DND-41 (cell line): ENCODE data around the gene FRA10AC1.

Experiments
- ATAC-seq: fragments of 200-7000 bp; cut with Tn5 transposase; 3 replicates; pipeline ENCODE4 v1.9.1; 2021; ENCODE audit warnings: low read depth; ENCODE audit not compliant: insufficient read depth
- DNase-seq: peaks from one replicate; pipeline ENCODE4 v3.0.0-alpha.2; 2020
- H2AFZ ChIP-seq: 2 replicates; pipeline ENCODE4 v1.6.0; 2012; ENCODE audit warnings: low read depth, low read length
- H3K27ac ChIP-seq: 2 replicates; pipeline ENCODE4 v1.5.1; 2012; ENCODE audit warnings: low read length, inconsistent platforms
- H3K27me3 ChIP-seq: fragments of 200-600 bp; sonication (generic); 2 replicates; pipeline ENCODE4 v1.6.0; 2012; ENCODE audit warnings: low read length, mild to moderate bottlenecking, inconsistent platforms; ENCODE audit not compliant: insufficient read depth, poor library complexity
- H3K36me3 ChIP-seq: 2 replicates; pipeline ENCODE4 v1.5.1; 2012; ENCODE audit warnings: low read length, inconsistent platforms; ENCODE audit not compliant: insufficient read depth
- H3K4me1 ChIP-seq: 2 replicates; pipeline ENCODE4 v1.5.1; 2012; ENCODE audit warnings: mild to moderate bottlenecking, low read length; ENCODE audit not compliant: insufficient read depth
- H3K4me2 ChIP-seq: 2 replicates; pipeline ENCODE4 v1.6.0; 2012; ENCODE audit warnings: mild to moderate bottlenecking, moderate library complexity, low read length, inconsistent platforms; ENCODE audit not compliant: insufficient read depth
- H3K4me3 ChIP-seq, 2 experiments: fragments of 200-600 bp in 1 of 2; shearing (Covaris generic) in 1 of 2; 2 replicates each; pipeline ENCODE4 v1.5.1; 2012 to 2016; ENCODE audit warnings: inconsistent platforms in 2 of 2, low read length in 2 of 2, mild to moderate bottlenecking in 2 of 2, low read depth in 1 of 2, moderate library complexity in 1 of 2
- H3K79me2 ChIP-seq: 2 replicates; pipeline ENCODE4 v1.6.0; 2012; ENCODE audit warnings: low read length, inconsistent platforms; ENCODE audit not compliant: insufficient read depth
- H3K9ac ChIP-seq: 2 replicates; pipeline ENCODE4 v1.6.0; 2012; ENCODE audit warnings: low read depth, mild to moderate bottlenecking, inconsistent platforms, low read length, moderate library complexity
- H3K9me3 ChIP-seq: 2 replicates; pipeline ENCODE4 v1.5.1; 2012; ENCODE audit warnings: low read length, moderate library complexity, mild to moderate bottlenecking, inconsistent platforms; ENCODE audit not compliant: insufficient read depth, severe bottlenecking
- H4K20me1 ChIP-seq: 2 replicates; pipeline ENCODE4 v1.6.0; 2012; ENCODE audit warnings: low read length; ENCODE audit not compliant: insufficient read depth
- CTCF ChIP-seq: IDR thresholded peaks from 2 replicates; pipeline ENCODE4 v1.5.1; 2012; ENCODE audit warnings: borderline replicate concordance, low read length, moderate library complexity, mild to moderate bottlenecking; ENCODE audit not compliant: poor library complexity, severe bottlenecking; ENCODE audit errors: extremely low read depth
- EZH2 ChIP-seq: IDR thresholded peaks from 3 replicates; pipeline ENCODE4 v1.6.1; 2012; ENCODE audit warnings: borderline replicate concordance, low read depth, mild to moderate bottlenecking, moderate library complexity, low read length, inconsistent platforms; ENCODE audit not compliant: severe bottlenecking

The FRA10AC1 gene

GRCh38 chr10:93673791-93674190 is 28.6 kb downstream of the FRA10AC1 start:
- Histone ChIP-seq H3K9me3 (no peaks in the 10 kb centered on the region), H3K79me2 (no peaks in the 10 kb centered on the region), H3K27ac (no peak overlapping the region), H3K4me1 (no peaks in the 10 kb centered on the region), H3K27me3 (no peaks in the 10 kb centered on the region), H2AFZ (no peak overlapping the region), H3K4me2 (no peak overlapping the region), H3K9ac (no peak overlapping the region), H3K4me3 (no peak overlapping the region), H4K20me1 (no peaks in the 10 kb centered on the region), H3K36me3 (peaks cover 66% of the 10 kb centered on the region)
- ATAC-seq (no peak), DNase-seq (no peak)
- TF ChIP-seq EZH2 (no peak), CTCF (no peak)

DNA sequence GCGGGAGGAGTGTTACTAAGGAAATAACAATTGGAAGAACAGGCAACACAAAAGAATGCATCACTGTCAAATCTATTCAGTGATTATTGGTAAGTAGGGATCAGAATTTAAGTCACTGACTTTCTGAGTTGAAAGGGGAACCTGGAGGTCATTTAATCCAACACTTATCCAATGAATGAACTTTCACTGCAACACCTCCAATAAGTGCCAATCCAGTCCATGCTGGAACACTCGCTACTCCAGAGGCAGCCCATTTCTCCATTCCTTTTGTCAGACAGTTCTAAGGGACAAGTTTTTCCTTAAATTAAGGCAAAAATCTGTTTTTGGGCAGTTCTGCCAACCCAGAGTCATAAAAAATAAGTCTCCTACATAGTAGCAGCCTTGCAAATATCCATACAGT is 29.5 kb downstream of the FRA10AC1 start:
- Histone ChIP-seq H3K4me2 (no peak overlapping the region), H3K9ac (no peak overlapping the region), H2AFZ (no peak overlapping the region), H3K27me3 (no peaks in the 10 kb centered on the region), H3K27ac (no peak overlapping the region), H4K20me1 (no peaks in the 10 kb centered on the region), H3K36me3 (peaks cover 66% of the 10 kb centered on the region), H3K79me2 (no peaks in the 10 kb centered on the region), H3K4me3 (no peak overlapping the region), H3K9me3 (no peaks in the 10 kb centered on the region), H3K4me1 (no peaks in the 10 kb centered on the region)
- TF ChIP-seq CTCF (no peak), EZH2 (no peak)
- ATAC-seq (no peak), DNase-seq (no peak)

DNA sequence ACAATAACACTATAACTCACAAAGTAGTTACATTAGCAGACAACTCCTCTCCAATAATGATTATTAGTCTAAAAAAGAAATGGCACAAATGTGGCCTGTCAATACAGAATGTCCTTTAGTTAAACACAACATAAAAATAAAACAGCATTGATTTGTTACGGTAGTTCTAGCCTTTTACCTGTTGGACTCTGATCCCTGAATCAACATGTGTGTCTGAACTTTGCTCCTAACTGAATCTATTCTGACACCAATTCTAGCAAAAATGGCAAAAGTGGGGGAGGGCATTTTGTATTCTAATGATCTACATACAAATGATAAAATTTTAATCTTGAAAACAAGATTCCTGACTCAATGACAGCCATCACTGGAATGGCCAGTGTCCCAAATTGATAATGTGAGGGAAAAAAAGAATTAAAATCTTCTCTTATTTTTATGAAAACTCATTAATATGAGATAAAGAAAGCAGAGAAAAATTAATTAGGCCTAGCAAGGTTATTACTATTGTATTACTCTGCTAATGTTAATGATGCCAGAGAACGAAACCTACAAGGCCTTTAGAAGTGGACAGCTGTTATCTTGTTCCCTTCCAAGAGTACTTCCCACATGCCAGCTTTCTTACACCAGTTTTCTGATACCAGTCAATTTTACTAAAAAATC is 30.2 kb downstream of the FRA10AC1 start:
- ATAC-seq (no peak), DNase-seq (no peak)
- Histone ChIP-seq H3K79me2 (no peaks in the 10 kb centered on the region), H3K4me2 (no peak overlapping the region), H3K4me3 (no peak overlapping the region), H3K27ac (no peak overlapping the region), H3K9me3 (no peaks in the 10 kb centered on the region), H4K20me1 (no peaks in the 10 kb centered on the region), H2AFZ (no peak overlapping the region), H3K9ac (no peak overlapping the region), H3K36me3 (peaks cover 65% of the 10 kb centered on the region), H3K27me3 (no peaks in the 10 kb centered on the region), H3K4me1 (no peaks in the 10 kb centered on the region)
- TF ChIP-seq CTCF (no peak), EZH2 (no peak)

GRCh38 chr10:93671042-93671441 is 31.4 kb downstream of the FRA10AC1 start:
- no peak for ATAC-seq
- Histone ChIP-seq H3K9ac (no peak overlapping the region), H3K4me1 (no peaks in the 10 kb centered on the region), H3K27ac (no peak overlapping the region), H4K20me1 (no peaks in the 10 kb centered on the region), H3K4me3 (no peak overlapping the region), H3K36me3 (peaks cover 63% of the 10 kb centered on the region), H3K79me2 (no peaks in the 10 kb centered on the region), H3K9me3 (no peaks in the 10 kb centered on the region), H3K27me3 (no peaks in the 10 kb centered on the region), H3K4me2 (no peak overlapping the region), H2AFZ (no peak overlapping the region)
- TF ChIP-seq EZH2 (no peak), CTCF (no peak)
- DNase-seq, result no peak
